ENCODE measurements around the gene NUDT14.

Gene NUDT14

DNA sequence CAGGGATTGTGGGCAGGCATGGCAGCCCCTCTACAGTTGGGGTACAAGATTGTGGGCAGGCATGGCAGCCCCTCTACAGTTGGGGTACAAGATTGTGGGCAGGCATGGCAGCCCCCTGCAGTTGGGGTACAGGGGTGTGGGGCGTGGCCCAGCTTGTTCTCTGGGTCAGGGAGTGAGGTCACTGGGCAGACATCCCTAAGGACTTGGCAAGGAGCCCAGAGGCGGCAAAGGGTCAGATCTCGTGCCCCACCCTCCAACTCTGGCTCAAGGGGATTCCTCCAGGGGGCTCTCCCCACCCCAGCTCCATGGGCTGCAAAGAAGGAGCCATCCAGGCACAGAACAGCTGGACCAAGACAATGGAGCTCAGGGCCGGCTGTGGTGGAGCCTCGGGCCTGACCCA, 25.8 kb upstream of the NUDT14 start:
- TF ChIP-seq, protein P1, sequence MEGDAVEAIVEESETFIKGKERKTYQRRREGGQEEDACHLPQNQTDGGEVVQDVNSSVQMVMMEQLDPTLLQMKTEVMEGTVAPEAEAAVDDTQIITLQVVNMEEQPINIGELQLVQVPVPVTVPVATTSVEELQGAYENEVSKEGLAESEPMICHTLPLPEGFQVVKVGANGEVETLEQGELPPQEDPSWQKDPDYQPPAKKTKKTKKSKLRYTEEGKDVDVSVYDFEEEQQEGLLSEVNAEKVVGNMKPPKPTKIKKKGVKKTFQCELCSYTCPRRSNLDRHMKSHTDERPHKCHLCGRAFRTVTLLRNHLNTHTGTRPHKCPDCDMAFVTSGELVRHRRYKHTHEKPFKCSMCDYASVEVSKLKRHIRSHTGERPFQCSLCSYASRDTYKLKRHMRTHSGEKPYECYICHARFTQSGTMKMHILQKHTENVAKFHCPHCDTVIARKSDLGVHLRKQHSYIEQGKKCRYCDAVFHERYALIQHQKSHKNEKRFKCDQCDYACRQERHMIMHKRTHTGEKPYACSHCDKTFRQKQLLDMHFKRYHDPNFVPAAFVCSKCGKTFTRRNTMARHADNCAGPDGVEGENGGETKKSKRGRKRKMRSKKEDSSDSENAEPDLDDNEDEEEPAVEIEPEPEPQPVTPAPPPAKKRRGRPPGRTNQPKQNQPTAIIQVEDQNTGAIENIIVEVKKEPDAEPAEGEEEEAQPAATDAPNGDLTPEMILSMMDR (IDR thresholded peaks at IDR 0.05; ENCODE audit: low read depth, low read length): no peak
- no peaks in the 10 kb centered on the region for H3K9me3 ChIP-seq
- H3K36me3 ChIP-seq: peaks cover 9% of the 10 kb centered on the region
- no peak overlapping the region for H3K4me3 ChIP-seq (ENCODE audit: low read depth, low read length)
- DNase-seq: no peak
- no peaks in the 10 kb centered on the region for H3K27me3 ChIP-seq
- H3K4me1 ChIP-seq: peaks cover 21% of the 10 kb centered on the region

DNA sequence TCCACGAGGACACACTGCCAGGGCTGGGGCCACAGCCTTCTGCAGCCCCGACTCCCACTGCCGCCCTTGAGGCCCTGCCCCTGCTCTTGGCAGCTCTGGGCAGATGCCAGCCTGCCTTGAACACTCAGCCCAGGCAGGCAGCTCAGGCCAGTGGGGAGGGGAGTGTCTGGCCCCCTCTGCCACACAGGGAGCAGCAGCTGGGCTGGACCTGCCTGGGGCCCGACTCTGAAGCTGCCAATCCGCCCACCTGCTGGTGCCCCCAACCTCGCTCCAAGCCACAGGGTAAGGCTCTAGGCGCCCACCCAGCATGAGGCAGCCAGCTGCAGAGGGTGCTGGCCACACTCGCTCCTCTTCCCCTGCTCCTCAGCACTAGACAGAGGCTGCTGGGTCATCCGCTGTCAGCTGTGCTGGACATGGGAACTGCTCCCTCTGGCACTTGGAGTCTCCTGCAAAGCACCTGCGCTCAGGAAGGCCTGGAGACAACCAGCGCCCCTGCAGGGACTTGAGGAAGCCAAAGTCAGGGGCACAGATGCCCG, 24.6 kb upstream of the NUDT14 start:
- Histone ChIP-seq H3K36me3 (peaks cover 9% of the 10 kb centered on the region), H3K4me3 (ENCODE audit: low read depth, low read length) (no peak overlapping the region), H3K9me3 (no peaks in the 10 kb centered on the region), H3K4me1 (peaks cover 27% of the 10 kb centered on the region), H3K27me3 (no peaks in the 10 kb centered on the region)
- DNase-seq: no peak
- TF ChIP-seq, protein P1 (IDR thresholded peaks at IDR 0.05; ENCODE audit: low read depth, low read length): no peak

DNA sequence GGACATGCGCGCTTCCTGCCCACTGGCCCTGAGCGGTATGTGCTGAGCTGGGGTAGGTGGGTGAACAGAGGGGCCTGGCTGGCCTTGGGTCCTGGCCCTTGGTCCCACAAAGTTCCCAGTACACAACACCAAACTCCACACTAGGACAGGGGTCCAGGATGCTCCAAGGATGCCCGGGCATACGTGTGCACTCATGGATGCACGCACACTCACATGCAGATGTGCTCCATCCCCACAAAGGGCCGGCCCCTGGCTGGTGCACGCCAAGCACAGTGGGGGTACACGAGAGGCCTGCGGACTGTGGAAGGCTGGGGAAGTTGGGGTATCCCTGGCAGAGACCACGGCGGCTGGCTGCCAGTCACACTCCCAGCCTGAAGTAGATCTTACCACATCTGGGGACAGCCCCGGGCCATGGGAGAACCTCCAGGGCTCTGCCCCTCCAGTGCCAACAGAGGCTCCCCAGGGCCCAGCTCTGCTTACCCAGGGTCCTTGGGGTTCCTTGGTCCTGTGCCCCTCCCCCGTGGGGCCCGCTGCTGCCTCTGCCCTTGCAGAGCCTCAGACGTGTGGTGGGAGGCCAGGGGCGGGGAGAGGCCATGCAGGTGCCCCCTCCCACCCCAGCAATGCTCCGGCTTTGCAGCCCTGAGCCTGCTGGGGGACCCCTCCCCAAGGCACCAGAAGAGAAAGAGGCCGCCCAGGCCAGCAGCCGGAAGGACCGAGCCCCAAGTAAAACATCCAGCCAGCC, 24.0 kb upstream of the NUDT14 start:
- Histone ChIP-seq H3K27me3 (no peaks in the 10 kb centered on the region), H3K4me3 (ENCODE audit: low read depth, low read length) (no peak overlapping the region), H3K36me3 (peaks cover 7% of the 10 kb centered on the region), H3K9me3 (no peaks in the 10 kb centered on the region), H3K4me1 (peaks cover 27% of the 10 kb centered on the region)
- DNase-seq: no peak
- TF ChIP-seq, protein P1 (IDR thresholded peaks at IDR 0.05; ENCODE audit: low read depth, low read length): no peak

- Histone ChIP-seq H3K4me1 (peaks cover 24% of the 10 kb centered on the region), H3K4me3 (ENCODE audit: low read depth, low read length) (no peak overlapping the region), H3K36me3 (peaks cover under 1% of the 10 kb centered on the region; the same call in 1 of the 2 replicates), H3K27me3 (no peaks in the 10 kb centered on the region), H3K9me3 (no peaks in the 10 kb centered on the region)
- DNase-seq: no peak
- TF ChIP-seq, protein P1 (IDR thresholded peaks at IDR 0.05; ENCODE audit: low read depth, low read length): no peak
Observed at GRCh38 chr14:105204206-105204930, 23.3 kb upstream of the NUDT14 start.

DNA sequence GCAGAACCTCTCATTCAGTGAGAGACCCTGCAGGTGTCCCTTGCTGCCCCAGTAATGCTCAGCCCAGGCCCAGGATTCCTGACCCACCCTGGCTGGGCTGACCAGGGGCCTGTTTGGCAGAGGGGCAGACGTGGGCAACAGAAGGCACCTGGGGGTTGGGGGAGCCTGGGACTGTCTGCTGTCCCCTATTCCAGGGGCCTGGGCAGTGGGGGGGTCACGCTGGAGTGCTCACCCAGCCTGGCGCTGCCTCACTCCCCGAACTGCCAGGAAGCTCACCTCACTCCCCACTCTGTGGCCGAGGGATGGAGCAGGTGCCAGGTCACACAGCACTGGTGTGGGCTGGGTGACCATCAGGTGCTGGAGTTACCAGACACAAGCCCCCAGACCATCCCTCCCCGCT, 22.6 kb upstream of the NUDT14 start:
- Histone ChIP-seq H3K36me3 (no peaks in the 10 kb centered on the region), H3K9me3 (no peaks in the 10 kb centered on the region), H3K27me3 (no peaks in the 10 kb centered on the region), H3K4me3 (ENCODE audit: low read depth, low read length) (no peak overlapping the region), H3K4me1 (peaks cover 19% of the 10 kb centered on the region)
- TF ChIP-seq, protein P1 (IDR thresholded peaks at IDR 0.05; ENCODE audit: low read depth, low read length): no peak
- DNase-seq: no peak
